AG20443 (cell line): ENCODE data around the gene PGAP2.
"Not testable (repeated sequence)": the region's sequence is repeated elsewhere in the genome, so short reads cannot be mapped to it uniquely, and the experiment has no call there.

Experiments used
- DNase-seq: peaks from one replicate; pipeline ENCODE4 v3.0.0; 2012; ENCODE audit warnings: low spot score, mixed read lengths

The PGAP2 gene

GRCh38 chr11:3803726-3804495 is 4.4 kb upstream of the PGAP2 start:
- peak; percentile 52 for DNase-seq

- peak; percentile 60 for DNase-seq
Observed at GRCh38 chr11:3808861-3809623, 682 bp downstream of the PGAP2 start.

- DNase-seq: no peak
Observed at GRCh38 chr11:3809624-3809928, 1.2 kb downstream of the PGAP2 start.

GRCh38 chr11:3810446-3810845 is 2.1 kb downstream of the PGAP2 start:
- no peak for DNase-seq

- DNase-seq: no peak
Observed at GRCh38 chr11:3810951-3811350, 2.6 kb downstream of the PGAP2 start.

GRCh38 chr11:3814832-3815231 is 6.5 kb downstream of the PGAP2 start:
- not testable (repeated sequence) for DNase-seq

- no peak for DNase-seq
Observed at GRCh38 chr11:3815845-3816244, 7.5 kb downstream of the PGAP2 start.

GRCh38 chr11:3816673-3817072 is 8.3 kb downstream of the PGAP2 start:
- no peak for DNase-seq

- no peak for DNase-seq
Observed at GRCh38 chr11:3817181-3817800, 8.9 kb downstream of the PGAP2 start.

- no peak for DNase-seq
Observed at GRCh38 chr11:3820971-3821370, 12.6 kb downstream of the PGAP2 start.

GRCh38 chr11:3822312-3822711 is 14.0 kb downstream of the PGAP2 start:
- no peak for DNase-seq

- peak; percentile 90 for DNase-seq
Observed at GRCh38 chr11:3823303-3823702, 14.9 kb downstream of the PGAP2 start.

GRCh38 chr11:3823762-3824506 is 15.6 kb downstream of the PGAP2 start:
- DNase-seq: no peak

- DNase-seq: peak; percentile 44
Observed at GRCh38 chr11:3824714-3825472, 16.5 kb downstream of the PGAP2 start.

- DNase-seq: no peak
Observed at GRCh38 chr11:3825473-3826154, 17.3 kb downstream of the PGAP2 start.

- no peak for DNase-seq
Observed at GRCh38 chr11:3826721-3827120, 18.4 kb downstream of the PGAP2 start.

- no peak for DNase-seq
Observed at GRCh38 chr11:3827434-3828186, 19.2 kb downstream of the PGAP2 start.

- DNase-seq: no peak
Observed at GRCh38 chr11:3830088-3830487, 21.7 kb downstream of the PGAP2 start.

GRCh38 chr11:3830730-3831129 is 22.4 kb downstream of the PGAP2 start:
- no peak for DNase-seq
